CD4-positive, alpha-beta T cell treated with Interleukin-4 for 1 hour (primary cell): Measurements from ENCODE around the gene CALCB.
"Not testable (repeated sequence)": the region's sequence is repeated elsewhere in the genome, so short reads cannot be mapped to it uniquely, and the experiment has no call there.

Experiments used
- DNase-seq, 2 donors: peaks; one replicate each; pipeline ENCODE4 v3.0.0-alpha.2; 2020 to 2022

The CALCB gene, protein sequence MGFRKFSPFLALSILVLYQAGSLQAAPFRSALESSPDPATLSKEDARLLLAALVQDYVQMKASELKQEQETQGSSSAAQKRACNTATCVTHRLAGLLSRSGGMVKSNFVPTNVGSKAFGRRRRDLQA

GRCh38 chr11:15073361-15074205, at the start of gene CALCB:
CALCB (plus strand) TSS chr11:15073593; CDS start chr11:15074719, 1,126 bp downstream.
- DNase-seq: no peak

GRCh38 chr11:15027011-15027410, 46.4 kb upstream of the CALCB start:
- no peak for DNase-seq

GRCh38 chr11:15027956-15028355, 45.4 kb upstream of the CALCB start:
- DNase-seq: no peak

- no peak for DNase-seq
Observed at GRCh38 chr11:15028379-15028778, 45.0 kb upstream of the CALCB start.

- DNase-seq: not testable (repeated sequence)
Observed at GRCh38 chr11:15031945-15032344, 41.4 kb upstream of the CALCB start.

- no peak for DNase-seq
Observed at GRCh38 chr11:15034687-15035267, 38.6 kb upstream of the CALCB start.

- DNase-seq: no peak
Observed at GRCh38 chr11:15035283-15035682, 38.1 kb upstream of the CALCB start.

- no peak for DNase-seq
Observed at GRCh38 chr11:15038963-15039362, 34.4 kb upstream of the CALCB start.

GRCh38 chr11:15045209-15045608, 28.2 kb upstream of the CALCB start:
- DNase-seq: no peak

- no peak for DNase-seq
Observed at GRCh38 chr11:15045891-15046290, 27.5 kb upstream of the CALCB start.

DNA sequence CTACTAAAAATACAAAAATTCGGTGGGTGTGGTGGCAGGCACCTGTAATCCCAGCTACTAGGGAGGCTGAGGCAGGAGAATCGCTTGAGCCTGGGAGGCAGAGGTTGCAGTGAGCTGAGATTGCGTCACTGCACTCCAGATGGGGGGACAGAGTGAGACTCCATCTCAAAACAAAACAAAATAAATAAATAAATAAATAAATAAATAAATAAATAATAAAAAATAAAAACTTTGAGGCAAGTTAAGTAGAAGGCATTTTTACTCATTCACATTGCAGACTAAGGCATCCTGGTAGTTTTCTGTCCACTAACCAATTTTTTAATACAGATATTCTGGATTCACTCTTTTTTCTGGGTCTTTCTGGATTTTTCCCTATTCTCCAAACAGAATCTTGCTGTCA, 26.7 kb upstream of the CALCB start:
- not testable (repeated sequence) for DNase-seq

- no peak for DNase-seq
Observed at GRCh38 chr11:15048616-15049015, 24.8 kb upstream of the CALCB start.

GRCh38 chr11:15053191-15053685, 20.2 kb upstream of the CALCB start:
- no peak for DNase-seq

DNA sequence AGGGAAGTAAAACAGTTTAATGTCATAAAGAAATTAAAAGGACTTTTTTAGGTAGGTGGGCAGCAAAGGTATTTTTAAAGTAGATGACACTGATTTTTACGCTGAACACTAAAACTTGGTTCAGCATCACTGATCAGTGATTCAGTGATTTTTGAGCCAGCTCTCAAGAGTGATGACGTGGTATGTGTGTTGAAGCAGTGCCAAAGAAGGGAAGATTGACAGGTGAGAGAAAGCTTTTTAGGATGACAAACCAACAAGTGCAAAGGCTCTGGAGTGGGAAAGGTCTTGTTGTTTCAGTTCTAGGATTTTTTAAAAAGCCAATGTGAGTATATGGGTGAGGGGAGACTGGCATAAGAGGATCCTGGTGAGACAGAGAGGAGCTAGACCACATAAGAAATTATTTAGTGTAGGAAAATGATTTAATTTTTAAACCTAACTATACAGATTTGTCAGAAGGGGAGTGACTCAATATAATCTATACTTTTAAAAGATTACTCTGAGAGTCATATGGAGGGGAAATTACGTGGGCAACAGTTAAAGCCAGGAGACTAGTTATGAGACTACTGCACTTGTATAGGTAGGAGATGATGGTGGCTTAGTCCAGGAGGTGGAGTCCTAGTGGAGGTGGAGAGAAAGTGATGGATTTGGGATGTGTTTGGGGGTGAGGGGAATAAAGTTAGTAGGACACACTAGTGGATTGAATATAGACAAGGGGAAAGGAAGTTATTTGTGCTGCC, 17.6 kb upstream of the CALCB start:
- DNase-seq: no peak

GRCh38 chr11:15057329-15057728, 16.1 kb upstream of the CALCB start:
- DNase-seq: no peak

DNA sequence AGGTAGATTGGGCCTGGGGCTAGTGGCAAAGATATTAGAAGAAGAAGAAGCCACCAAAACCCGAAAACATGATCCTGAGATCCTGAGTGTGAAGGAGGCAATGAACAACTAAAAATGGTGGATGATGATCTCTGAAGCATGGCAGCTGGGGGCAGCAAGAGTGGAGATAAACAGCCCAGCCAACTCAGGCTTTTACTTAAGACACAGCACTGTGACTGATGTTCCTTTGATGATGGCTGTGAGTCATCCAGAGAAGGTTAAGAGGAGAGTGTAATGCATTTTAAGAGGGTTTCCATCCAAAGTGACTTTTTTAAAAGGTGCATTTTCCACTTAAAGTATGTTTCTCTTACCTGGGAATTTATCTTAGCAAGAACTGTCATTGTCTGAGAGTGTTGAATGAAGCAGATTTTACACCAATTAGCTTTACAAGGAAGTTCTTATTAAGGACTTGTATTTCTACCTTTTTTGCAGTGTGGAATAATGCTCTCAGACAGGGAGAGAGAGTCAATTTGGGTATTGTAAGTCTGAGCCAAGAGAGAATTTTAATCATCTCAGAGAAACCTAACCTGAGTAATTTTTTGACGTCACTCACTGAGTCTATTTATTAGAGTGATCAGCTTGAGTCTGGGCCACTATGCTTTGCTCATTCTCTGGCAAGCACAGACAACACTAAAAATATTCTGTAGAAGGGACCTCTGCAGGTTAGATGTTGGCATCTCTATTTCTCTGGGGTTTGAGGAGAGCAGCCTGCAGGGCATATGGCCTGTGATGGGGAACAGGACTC, 14.1 kb upstream of the CALCB start:
- no peak for DNase-seq

DNA sequence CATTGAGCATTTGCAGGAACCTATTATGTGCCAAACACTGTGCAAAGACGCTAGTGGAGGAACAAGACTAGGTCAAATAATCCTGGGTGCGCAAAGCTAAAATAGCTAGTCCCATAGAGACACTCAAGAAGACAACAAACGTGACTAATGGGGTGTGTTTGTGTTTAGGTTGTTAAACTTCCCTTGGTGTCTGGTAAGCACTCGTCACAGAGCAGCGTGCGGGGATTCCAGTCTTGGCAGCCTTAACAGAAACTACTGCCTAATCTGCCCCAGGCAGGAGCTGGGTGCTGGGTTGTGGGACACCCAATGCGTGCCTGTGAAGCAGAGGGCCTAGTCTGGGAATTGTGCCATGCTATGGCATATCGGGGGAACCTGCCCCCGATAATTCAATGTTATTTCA, 10.8 kb upstream of the CALCB start:
- DNase-seq: no peak

DNA sequence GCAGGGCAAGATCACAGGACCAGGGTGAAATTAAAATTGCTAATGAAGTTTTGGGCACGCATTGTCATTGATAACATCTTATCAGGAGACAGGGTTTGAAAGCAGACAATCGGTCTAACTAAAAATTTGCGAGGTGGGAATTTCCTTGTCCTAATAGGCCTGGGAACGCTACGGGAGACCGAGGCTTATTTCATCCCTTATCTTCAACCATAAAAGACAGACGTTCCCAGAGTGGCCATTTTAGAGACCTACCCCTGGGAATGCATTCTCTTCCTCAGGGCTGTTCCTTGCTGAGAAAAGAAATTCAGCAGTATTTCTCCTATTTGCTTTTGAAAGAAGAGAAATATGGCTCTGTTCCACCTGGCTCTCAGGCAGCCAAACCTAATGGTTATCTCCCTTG, 3.6 kb upstream of the CALCB start:
- not testable (repeated sequence) for DNase-seq

- no peak for DNase-seq
Observed at GRCh38 chr11:15071556-15072255, 1.7 kb upstream of the CALCB start.

GRCh38 chr11:15072551-15073143, 746 bp upstream of the CALCB start:
- no peak for DNase-seq
